Upper lobe of left lung (tissue), 6 donors: Measurements from ENCODE around the gene GRK5. TPM values are rescaled to one million over a fixed set of nuclear protein-coding genes. Genes with fewer than 3 reads are reported as not detected.
A peak's percentile ranks its signal among the peaks of the same experiment; 100 is the strongest.

ENCODE experiments used
- ATAC-seq, 2 donors: fragments of 200-7000 bp; cut with Tn5 transposase; one replicate each; pipeline ENCODE4 v1.9.1; 2022; ENCODE audit warnings: mild to moderate bottlenecking in 2 of 2, moderate library complexity in 2 of 2; ENCODE audit not compliant: low FRiP score in 2 of 2
- DNase-seq, 2 donors: peaks; one replicate each; pipeline ENCODE4 v3.0.0-alpha.2; 2019 to 2020
- H3K27ac ChIP-seq, 4 donors: fragments of 200-600 bp; sonication (generic); one replicate each; pipeline ENCODE4 v1.5.1; 2016 to 2019
- H3K27me3 ChIP-seq, 4 donors: fragments of 200-600 bp; sonication (generic); one replicate each; pipeline ENCODE4 v1.5.1; 2017 to 2019
- H3K36me3 ChIP-seq, 4 donors: fragments of 200-600 bp; sonication (generic); one replicate each; pipeline ENCODE4 v1.5.1; 2016 to 2019
- H3K4me1 ChIP-seq, 4 donors: fragments of 200-600 bp; sonication (generic); one replicate each; pipeline ENCODE4 v1.5.1; 2018 to 2019
- H3K4me3 ChIP-seq, 4 donors: fragments of 200-600 bp; sonication (generic); one replicate each; pipeline ENCODE4 v1.5.1; 2017 to 2019; ENCODE audit warnings: mild to moderate bottlenecking in 2 of 4, moderate library complexity in 1 of 4
- H3K9me3 ChIP-seq, 4 donors: fragments of 200-600 bp; sonication (generic); one replicate each; pipeline ENCODE4 v1.5.1; 2018 to 2019
- EP300 ChIP-seq, 4 donors: sonication (generic); formaldehyde crosslinking; IDR thresholded peaks; one replicate each; pipeline ENCODE4 v1.5.1; 2017; ENCODE audit warnings: antibody characterized with exemption in 4 of 4, control low read depth in 2 of 4
- POLR2A ChIP-seq, 4 donors: fragments of 450-650 bp; IDR thresholded peaks; one replicate each; pipeline ENCODE4 v1.5.1; 2016 to 2017; ENCODE audit warnings: antibody characterized with exemption in 4 of 4, mild to moderate bottlenecking in 2 of 4
- POLR2AphosphoS5 ChIP-seq, 2 donors: sonication (generic); formaldehyde crosslinking; IDR thresholded peaks; one replicate each; pipeline ENCODE4 v1.5.1; 2017; ENCODE audit warnings: antibody characterized with exemption in 2 of 2
- WGBS, 2 donors: methylation state at CpG; one replicate each; pipeline ENCODE4 v1.1.5; 2017 to 2018; 5-methylcytosine and 5-hydroxymethylcytosine counted together
- total RNA-seq, 6 donors: library from RNA; depleted of rRNA in 4 of 6; stranded (reverse); fragments of >200 nt in 4 of 6; gene quantifications; one replicate each; pipeline versions ENCODE4 v1.1.0 to v1.2.1, GENCODE V29; 2016 to 2021
- TF ChIP-seq, protein P1 (sequence below), 6 experiments: fragments of 450-650 bp in 4 of 6; fragments of 200-600 bp in 2 of 6; sonication (generic) in 2 of 6; IDR thresholded peaks; one replicate each; pipeline ENCODE4 v1.5.1; 2016 to 2019; ENCODE audit warnings: antibody characterized with exemption in 6 of 6
- donor health status: DM: no; HTN: no; CAD: no; lungs with moderate emphysema.
- donor health status: DM: no; HTN: yes; CAD: no; lungs with severe emphysema.

Gene GRK5
- total RNA-seq, 6 donors from 2014 or later = 38.6 to 80.9 (median 61.1) TPM

- no peak for ATAC-seq
- Histone ChIP-seq H3K36me3 (no peaks in the 10 kb centered on the region), H3K27me3 (no peaks in the 10 kb centered on the region), H3K9me3 (no peaks in the 10 kb centered on the region), H3K4me3 (no peak overlapping the region), H3K4me1 (peaks cover 61 to 87% (median 73%) of the 10 kb centered on the region in 4 donors), H3K27ac (peak overlapping the region; percentile 41 to 83 (median 75))
- 48 to 68% methylated on average over 6 to 8 of the region's 8 CpGs for WGBS, 2 donors
- peak in 1 of 2 donors; percentile 31 for DNase-seq
- TF ChIP-seq POLR2AphosphoS5 (IDR thresholded peaks at IDR 0.05) = peak; percentile 20 to 38
- TF ChIP-seq EP300 (IDR thresholded peaks at IDR 0.05) = no peak
- TF ChIP-seq POLR2A (IDR thresholded peaks at IDR 0.05) = no peak
- TF ChIP-seq, protein P1, sequence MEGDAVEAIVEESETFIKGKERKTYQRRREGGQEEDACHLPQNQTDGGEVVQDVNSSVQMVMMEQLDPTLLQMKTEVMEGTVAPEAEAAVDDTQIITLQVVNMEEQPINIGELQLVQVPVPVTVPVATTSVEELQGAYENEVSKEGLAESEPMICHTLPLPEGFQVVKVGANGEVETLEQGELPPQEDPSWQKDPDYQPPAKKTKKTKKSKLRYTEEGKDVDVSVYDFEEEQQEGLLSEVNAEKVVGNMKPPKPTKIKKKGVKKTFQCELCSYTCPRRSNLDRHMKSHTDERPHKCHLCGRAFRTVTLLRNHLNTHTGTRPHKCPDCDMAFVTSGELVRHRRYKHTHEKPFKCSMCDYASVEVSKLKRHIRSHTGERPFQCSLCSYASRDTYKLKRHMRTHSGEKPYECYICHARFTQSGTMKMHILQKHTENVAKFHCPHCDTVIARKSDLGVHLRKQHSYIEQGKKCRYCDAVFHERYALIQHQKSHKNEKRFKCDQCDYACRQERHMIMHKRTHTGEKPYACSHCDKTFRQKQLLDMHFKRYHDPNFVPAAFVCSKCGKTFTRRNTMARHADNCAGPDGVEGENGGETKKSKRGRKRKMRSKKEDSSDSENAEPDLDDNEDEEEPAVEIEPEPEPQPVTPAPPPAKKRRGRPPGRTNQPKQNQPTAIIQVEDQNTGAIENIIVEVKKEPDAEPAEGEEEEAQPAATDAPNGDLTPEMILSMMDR (IDR thresholded peaks at IDR 0.05) = peak in 5 of 6 experiments; percentile 19 to 40 (median 32)
These were observed 44.7 kb downstream of the GRK5 start for GRCh38 chr10:119252051-119252465.

GRCh38 chr10:119252470-119253151 lies 45.2 kb downstream of the GRK5 start:
- H3K4me3 ChIP-seq = no peak overlapping the region
- DNase-seq = no peak
- H3K27ac ChIP-seq = peak overlapping the region; percentile 41 to 83 (median 75)
- H3K36me3 ChIP-seq = no peaks in the 10 kb centered on the region
- H3K9me3 ChIP-seq = no peaks in the 10 kb centered on the region
- no peaks in the 10 kb centered on the region for H3K27me3 ChIP-seq
- no peak for TF ChIP-seq POLR2A (IDR thresholded peaks at IDR 0.05)
- TF ChIP-seq, protein P1 (IDR thresholded peaks at IDR 0.05) = no peak
- TF ChIP-seq POLR2AphosphoS5 (IDR thresholded peaks at IDR 0.05) = no peak
- TF ChIP-seq EP300 (IDR thresholded peaks at IDR 0.05) = no peak
- H3K4me1 ChIP-seq = peaks cover 58 to 84% (median 68%) of the 10 kb centered on the region in 4 donors
- no peak for ATAC-seq
- 81 to 82% methylated on average over 9 to 10 of the region's 10 CpGs for WGBS, 2 donors

DNA sequence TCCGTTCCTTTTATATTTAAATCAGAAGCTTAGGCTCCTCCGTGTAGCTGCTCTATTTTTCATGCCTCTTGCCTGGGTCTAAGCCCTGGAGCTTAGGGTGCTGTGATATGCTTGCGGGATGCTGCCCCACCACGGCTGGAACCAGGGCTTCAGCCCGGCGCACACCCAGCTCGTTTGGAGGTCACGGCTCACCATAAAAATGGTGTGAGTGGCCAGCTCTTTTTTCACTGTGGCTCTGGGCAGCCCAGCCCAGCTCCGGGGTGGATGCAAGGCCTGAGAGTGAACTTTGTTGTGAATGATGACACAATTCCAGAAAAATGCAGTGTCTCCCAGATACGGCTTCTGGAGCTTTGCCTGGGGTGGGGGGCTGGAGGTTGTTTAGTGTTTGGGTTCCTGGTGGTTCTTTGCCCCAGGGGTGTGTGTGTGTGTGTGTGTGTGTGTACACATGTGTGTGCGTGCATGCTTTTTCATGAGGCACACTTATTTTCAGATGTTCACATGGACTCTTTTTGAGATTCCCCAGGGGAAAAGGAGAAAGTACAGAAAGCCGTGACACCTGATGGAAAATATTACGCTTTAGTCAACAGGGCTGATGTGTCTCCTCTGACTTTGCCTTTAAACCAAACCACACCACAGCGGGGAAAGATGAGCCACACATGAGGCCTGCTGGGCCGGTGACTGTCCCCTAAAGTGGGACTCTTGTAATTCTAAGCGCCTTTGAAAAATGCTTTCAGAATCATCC lies 46.2 kb downstream of the GRK5 start:
- no peaks in the 10 kb centered on the region for H3K27me3 ChIP-seq
- WGBS, 2 donors = 63 to 86% methylated on average over 16 of the region's 16 CpGs
- H3K27ac ChIP-seq = peak overlapping the region; percentile 41 to 83 (median 75)
- H3K4me1 ChIP-seq = peaks cover 50 to 83% (median 66%) of the 10 kb centered on the region in 4 donors
- H3K9me3 ChIP-seq = no peaks in the 10 kb centered on the region
- ATAC-seq (peak; percentile 23 to 89), DNase-seq (peak in 1 of 2 donors; percentile 75)
- no peak overlapping the region for H3K4me3 ChIP-seq
- no peaks in the 10 kb centered on the region for H3K36me3 ChIP-seq
- TF ChIP-seq POLR2AphosphoS5 (IDR thresholded peaks at IDR 0.05) (peak in 1 of 2 donors; percentile 19), EP300 (IDR thresholded peaks at IDR 0.05) (no peak), POLR2A (IDR thresholded peaks at IDR 0.05) (no peak)
- TF ChIP-seq, protein P1 (IDR thresholded peaks at IDR 0.05) = no peak

DNA sequence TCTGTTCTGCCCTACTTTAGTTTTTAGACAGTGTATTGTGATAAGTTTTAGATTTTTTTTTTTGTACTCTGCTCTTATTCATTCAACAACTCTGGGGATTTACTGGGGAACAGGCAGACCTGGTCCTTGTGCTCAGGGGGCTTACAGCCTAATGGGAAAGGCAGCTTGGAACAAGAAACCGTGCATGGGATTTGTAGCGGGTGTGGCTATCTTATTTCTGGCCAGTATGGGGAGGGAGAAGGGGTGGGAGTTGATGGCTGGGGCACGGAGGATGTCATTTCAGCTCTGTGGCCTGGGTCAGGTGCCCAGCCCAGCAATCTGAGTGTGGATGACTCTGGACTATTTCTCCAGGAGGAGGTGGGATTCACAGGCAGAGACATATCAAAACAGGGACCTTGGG lies 47.0 kb downstream of the GRK5 start:
- Histone ChIP-seq H3K9me3 (no peaks in the 10 kb centered on the region), H3K4me1 (peaks cover 50 to 81% (median 68%) of the 10 kb centered on the region in 4 donors), H3K27ac (peak overlapping the region; percentile 41 to 83 (median 75)), H3K36me3 (no peaks in the 10 kb centered on the region), H3K4me3 (no peak overlapping the region), H3K27me3 (no peaks in the 10 kb centered on the region)
- DNase-seq = no peak
- 54 to 67% methylated on average over 3 of the region's 3 CpGs for WGBS, 2 donors
- no peak for TF ChIP-seq EP300 (IDR thresholded peaks at IDR 0.05)
- TF ChIP-seq, protein P1 (IDR thresholded peaks at IDR 0.05) = no peak
- no peak for TF ChIP-seq POLR2A (IDR thresholded peaks at IDR 0.05)
- TF ChIP-seq POLR2AphosphoS5 (IDR thresholded peaks at IDR 0.05) = no peak
- ATAC-seq = peak in 1 of 2 donors; percentile 4
